DMS 273 (cell line): Measurements from ENCODE around the gene LGI2.

ENCODE experiments used
- DNase-seq: peaks from one replicate; lab custom pipeline; 2025; ENCODE audit not compliant: unreplicated experiment; lab: John Stamatoyannopoulos, UW

The LGI2 gene

GRCh38 chr4:24999392-25000089 lies 31.2 kb downstream of the LGI2 start:
- no peak for DNase-seq

GRCh38 chr4:24995346-24995919 lies 35.3 kb downstream of the LGI2 start:
- DNase-seq = no peak

GRCh38 chr4:24993551-24994080 lies 37.1 kb downstream of the LGI2 start:
- no peak for DNase-seq

- DNase-seq = no peak
Observed at GRCh38 chr4:24992968-24993367, 37.8 kb downstream of the LGI2 start.

GRCh38 chr4:24991015-24991414 lies 39.7 kb downstream of the LGI2 start:
- DNase-seq = no peak

GRCh38 chr4:24989327-24989726 lies 41.4 kb downstream of the LGI2 start:
- DNase-seq = no peak

GRCh38 chr4:24988776-24989175 lies 42.0 kb downstream of the LGI2 start:
- peak; percentile 27 for DNase-seq

- no peak for DNase-seq
Observed at GRCh38 chr4:24984602-24985532, 45.9 kb downstream of the LGI2 start.

- DNase-seq = no peak
Observed at GRCh38 chr4:24980740-24981139, 50.0 kb downstream of the LGI2 start.

- DNase-seq = peak; percentile 73
Observed at GRCh38 chr4:24980064-24980690, 50.6 kb downstream of the LGI2 start.

- DNase-seq = no peak
Observed at GRCh38 chr4:24979554-24979953, 51.2 kb downstream of the LGI2 start.

GRCh38 chr4:24978291-24979075 lies 52.3 kb downstream of the LGI2 start:
- DNase-seq = peak; percentile 4

- no peak for DNase-seq
Observed at GRCh38 chr4:24975510-24975909, 55.2 kb downstream of the LGI2 start.

GRCh38 chr4:24973747-24974601 lies 56.8 kb downstream of the LGI2 start:
- DNase-seq = no peak

GRCh38 chr4:24973404-24973746 lies 57.4 kb downstream of the LGI2 start:
- no peak for DNase-seq

- DNase-seq = no peak
Observed at GRCh38 chr4:24971192-24971591, 59.6 kb downstream of the LGI2 start.

GRCh38 chr4:24970635-24971034 lies 60.1 kb downstream of the LGI2 start:
- DNase-seq = no peak

GRCh38 chr4:24970191-24970590 lies 60.6 kb downstream of the LGI2 start:
- no peak for DNase-seq

- DNase-seq = no peak
Observed at GRCh38 chr4:24969486-24969885, 61.3 kb downstream of the LGI2 start.

- no peak for DNase-seq
Observed at GRCh38 chr4:24968992-24969391, 61.8 kb downstream of the LGI2 start.
